Measurements from ENCODE around the gene SLC38A2.

GRCh38 chr12:46390304-46390703 lies 17.7 kb upstream of the SLC38A2 start:
- TF ChIP-seq EZH2 (optimal IDR thresholded peaks at IDR 0.05; ENCODE audit: low read depth, low read length) (no peak), EZH2phosphoT487 (IDR thresholded peaks at IDR 0.05; ENCODE audit: low read length) (no peak), CTCF (IDR thresholded peaks at IDR 0.05; ENCODE audit: low read length) (no peak)
